Activated naive CD8-positive, alpha-beta T cell treated with anti-CD3 and anti-CD28 coated beads, Interleukin-2, amount 50 U/mL, for 24 hours (primary cell): Measurements from ENCODE around the gene CTAGE1.

Experiments used
- ATAC-seq: fragments of 150-1000 bp; cut with Tn5 transposase; one replicate; pipeline ENCODE4 v1.10.0; 2021
- DNase-seq: peaks from one replicate; pipeline ENCODE4 v3.0.0; 2021
- H3K27ac Mint-ChIP-seq: one replicate; pipeline ENCODE4 v1.8.0; 2021; ENCODE audit warnings: mild to moderate bottlenecking, mixed read lengths
- H3K27me3 Mint-ChIP-seq: one replicate; pipeline ENCODE4 v1.8.0; 2021; ENCODE audit warnings: mixed read lengths
- H3K36me3 Mint-ChIP-seq: one replicate; pipeline ENCODE4 v1.8.0; 2021; ENCODE audit warnings: low read depth, mixed read lengths
- H3K4me1 Mint-ChIP-seq: one replicate; pipeline ENCODE4 v1.8.0; 2021; ENCODE audit warnings: mixed read lengths
- H3K4me3 Mint-ChIP-seq: one replicate; pipeline ENCODE4 v1.8.0; 2021; ENCODE audit warnings: mild to moderate bottlenecking, moderate library complexity, mixed read lengths
- H3K9me3 Mint-ChIP-seq: one replicate; pipeline ENCODE4 v1.8.0; 2021; ENCODE audit warnings: mixed read lengths

Gene CTAGE1

DNA sequence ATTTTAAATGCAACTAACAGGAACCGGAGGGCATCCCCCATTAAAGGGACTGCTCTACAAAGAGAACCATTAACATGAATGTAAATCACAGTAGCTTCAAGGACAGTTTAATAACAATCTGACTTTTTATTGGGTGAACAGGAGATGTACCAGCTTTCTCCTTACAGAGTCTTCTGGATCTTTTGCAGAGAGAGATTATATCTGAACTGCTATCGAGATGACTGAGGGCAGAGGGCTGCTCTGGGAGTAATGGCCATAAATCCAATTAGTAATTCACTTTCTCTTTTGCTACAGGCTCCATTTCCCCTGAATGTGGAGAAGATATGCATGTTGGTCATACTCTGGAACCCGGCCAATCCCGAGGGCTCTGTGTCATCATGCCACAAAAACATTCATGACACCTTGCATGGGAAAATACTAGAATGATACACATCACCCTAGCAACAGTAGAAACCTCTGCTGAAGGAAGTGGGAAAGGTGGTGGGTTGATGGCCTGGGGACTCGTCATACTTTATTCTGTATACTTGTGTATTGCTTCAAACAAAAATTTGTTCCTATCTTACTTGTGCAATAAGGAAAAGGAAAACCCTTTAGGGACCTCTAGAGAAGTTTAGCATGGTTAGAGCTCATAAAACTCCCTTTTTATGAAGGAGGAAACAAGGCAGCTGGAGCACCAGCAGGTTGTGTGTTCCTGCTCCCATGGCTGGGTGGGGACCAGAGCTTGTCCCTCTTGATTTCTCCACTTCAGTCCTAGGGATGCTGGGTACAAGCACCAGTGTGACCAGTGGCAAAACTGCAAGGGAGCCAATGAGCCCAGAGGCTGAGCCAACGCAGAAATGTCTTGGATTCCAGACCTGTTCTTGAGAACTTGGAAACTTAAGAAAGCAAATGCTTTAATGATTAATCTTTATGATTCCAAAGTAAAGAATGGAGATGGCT is 26.0 kb downstream of the CTAGE1 start:
- H3K4me1 Mint-ChIP-seq, result peaks cover 13% of the 10 kb centered on the region
- H3K4me3 Mint-ChIP-seq, result no peak overlapping the region
- ATAC-seq (peak; percentile 87), DNase-seq (peak; percentile 46)
- H3K27me3 Mint-ChIP-seq, result no peaks in the 10 kb centered on the region
- no peaks in the 10 kb centered on the region for H3K9me3 Mint-ChIP-seq
- peak overlapping the region; percentile 7 for H3K27ac Mint-ChIP-seq
- no peaks in the 10 kb centered on the region for H3K36me3 Mint-ChIP-seq

DNA sequence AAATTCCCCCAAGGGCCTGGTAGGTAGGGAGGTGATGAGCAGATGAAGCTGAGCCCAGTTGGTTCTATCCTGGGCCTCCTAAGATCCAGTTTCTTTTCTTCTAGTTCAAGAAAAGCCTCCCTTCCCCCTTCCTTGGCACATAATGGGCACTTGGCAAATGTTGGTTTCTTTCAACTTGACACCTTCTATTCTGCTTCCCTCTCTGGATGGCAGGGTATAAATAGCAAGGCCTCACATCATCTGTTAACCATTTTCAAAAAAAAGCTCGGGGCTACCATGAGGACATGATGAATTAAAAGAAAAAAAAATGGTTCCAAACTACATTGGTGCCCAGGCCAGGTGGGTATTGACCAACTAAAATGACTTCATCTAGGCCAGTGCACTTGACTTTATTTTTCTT is 29.9 kb downstream of the CTAGE1 start:
- Mint-ChIP-seq H3K27ac (no peak overlapping the region), H3K27me3 (no peaks in the 10 kb centered on the region), H3K9me3 (no peaks in the 10 kb centered on the region), H3K4me1 (peaks cover 15% of the 10 kb centered on the region), H3K4me3 (no peak overlapping the region), H3K36me3 (no peaks in the 10 kb centered on the region)
- DNase-seq, result no peak
- no peak for ATAC-seq

DNA sequence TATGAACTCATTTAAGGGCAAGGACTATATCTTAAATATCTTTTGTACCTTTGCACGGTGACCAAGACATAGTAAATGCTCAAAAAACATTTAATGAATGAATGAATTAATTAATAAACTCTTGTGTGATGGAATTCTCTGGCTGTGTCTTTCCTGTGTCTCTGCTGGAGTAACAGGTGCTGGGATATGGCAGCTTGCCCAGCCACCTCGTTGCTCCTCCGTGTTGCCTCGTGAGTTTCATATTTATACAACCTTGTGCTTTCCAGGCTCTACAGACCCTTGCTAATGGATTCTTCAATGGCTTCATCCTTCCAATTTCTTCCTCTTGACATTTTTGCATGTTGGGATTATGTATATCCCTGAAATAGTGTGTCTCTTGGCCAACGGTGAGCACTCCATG is 30.4 kb downstream of the CTAGE1 start:
- DNase-seq (no peak), ATAC-seq (no peak)
- H3K9me3 Mint-ChIP-seq, result no peaks in the 10 kb centered on the region
- H3K27ac Mint-ChIP-seq, result no peak overlapping the region
- H3K4me1 Mint-ChIP-seq, result peaks cover 15% of the 10 kb centered on the region
- no peak overlapping the region for H3K4me3 Mint-ChIP-seq
- H3K36me3 Mint-ChIP-seq, result no peaks in the 10 kb centered on the region
- no peaks in the 10 kb centered on the region for H3K27me3 Mint-ChIP-seq

DNA sequence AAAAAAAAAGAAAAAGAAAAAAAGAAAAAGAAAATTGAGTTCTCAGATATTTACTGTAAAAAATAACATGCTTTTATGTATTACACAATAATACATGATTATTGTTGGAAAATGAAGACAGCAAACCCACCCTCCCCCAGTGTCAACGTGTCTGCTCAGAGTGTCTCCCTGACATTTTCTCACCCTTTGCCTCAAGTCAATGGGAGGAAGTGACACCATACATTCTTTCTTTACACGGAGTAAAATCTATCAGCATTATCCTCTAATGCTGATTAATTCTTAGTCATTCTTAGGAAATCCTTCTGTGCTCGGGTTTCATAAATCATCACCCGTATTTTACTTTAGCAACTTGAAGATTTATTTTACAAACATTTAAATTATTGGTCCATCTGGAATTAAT is 32.0 kb downstream of the CTAGE1 start:
- no peak overlapping the region for H3K27ac Mint-ChIP-seq
- no peaks in the 10 kb centered on the region for H3K27me3 Mint-ChIP-seq
- no peaks in the 10 kb centered on the region for H3K36me3 Mint-ChIP-seq

DNA sequence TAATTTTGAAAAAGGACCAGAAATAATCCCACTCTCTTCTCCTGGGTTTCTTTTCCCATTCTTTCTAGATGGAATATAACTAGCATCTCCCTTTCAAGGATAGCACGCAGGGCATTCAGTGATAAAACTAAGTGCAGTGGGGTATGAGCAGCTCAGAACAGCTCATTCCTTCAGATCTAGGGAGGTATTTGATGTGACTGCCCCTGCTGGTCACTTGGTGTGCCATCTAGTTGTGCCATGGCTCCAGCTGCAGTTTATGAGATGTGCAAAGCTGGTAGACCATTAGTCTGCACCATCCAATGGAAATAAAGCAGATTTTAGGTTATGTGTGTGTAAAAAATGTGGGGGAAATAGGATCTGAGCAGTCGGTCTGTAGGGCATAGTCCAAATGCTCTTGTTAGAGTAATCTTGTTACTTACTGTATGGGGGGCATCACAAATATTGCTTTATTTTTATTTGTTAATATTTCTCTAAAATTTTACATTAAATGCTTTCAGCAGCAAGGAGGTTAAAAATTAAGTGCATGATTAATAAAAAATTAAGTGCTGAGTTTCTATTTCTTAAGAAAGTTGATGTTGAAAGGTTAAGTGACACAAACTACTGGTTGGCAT is 38.9 kb downstream of the CTAGE1 start:
- H3K4me3 Mint-ChIP-seq, result no peak overlapping the region
- no peaks in the 10 kb centered on the region for H3K36me3 Mint-ChIP-seq
- H3K4me1 Mint-ChIP-seq, result no peaks in the 10 kb centered on the region
- no peak overlapping the region for H3K27ac Mint-ChIP-seq
- H3K27me3 Mint-ChIP-seq, result peaks cover 2% of the 10 kb centered on the region
- no peaks in the 10 kb centered on the region for H3K9me3 Mint-ChIP-seq
- DNase-seq, result peak; percentile 3
- ATAC-seq, result no peak

More for the DNA sequence above, 32.0 kb downstream of the CTAGE1 start:
- Mint-ChIP-seq H3K9me3 (no peaks in the 10 kb centered on the region), H3K4me1 (peaks cover 2% of the 10 kb centered on the region), H3K4me3 (no peak overlapping the region)
- DNase-seq (no peak), ATAC-seq (no peak)

DNA sequence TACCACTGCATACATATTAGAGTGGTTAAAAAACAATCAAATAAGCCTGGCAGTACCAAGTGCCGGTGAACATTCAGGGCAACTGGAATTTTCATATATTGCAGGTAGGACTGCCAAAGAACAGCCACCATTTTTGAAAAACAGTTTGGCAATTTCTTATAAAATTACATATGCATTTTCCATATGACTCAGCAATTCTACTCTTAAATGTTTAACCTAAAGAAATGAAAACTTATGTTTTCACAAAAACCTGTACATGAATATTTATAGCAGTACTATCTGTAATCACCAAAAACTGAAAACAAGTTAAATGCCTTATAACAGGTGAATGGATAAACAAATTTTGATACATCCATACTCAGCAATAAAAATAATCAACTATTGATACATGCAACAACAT is 39.9 kb downstream of the CTAGE1 start:
- H3K4me3 Mint-ChIP-seq, result no peak overlapping the region
- peaks cover 2% of the 10 kb centered on the region for H3K27me3 Mint-ChIP-seq
- DNase-seq (no peak), ATAC-seq (no peak)
- no peaks in the 10 kb centered on the region for H3K9me3 Mint-ChIP-seq
- H3K36me3 Mint-ChIP-seq, result no peaks in the 10 kb centered on the region
- H3K27ac Mint-ChIP-seq, result no peak overlapping the region
- no peaks in the 10 kb centered on the region for H3K4me1 Mint-ChIP-seq

DNA sequence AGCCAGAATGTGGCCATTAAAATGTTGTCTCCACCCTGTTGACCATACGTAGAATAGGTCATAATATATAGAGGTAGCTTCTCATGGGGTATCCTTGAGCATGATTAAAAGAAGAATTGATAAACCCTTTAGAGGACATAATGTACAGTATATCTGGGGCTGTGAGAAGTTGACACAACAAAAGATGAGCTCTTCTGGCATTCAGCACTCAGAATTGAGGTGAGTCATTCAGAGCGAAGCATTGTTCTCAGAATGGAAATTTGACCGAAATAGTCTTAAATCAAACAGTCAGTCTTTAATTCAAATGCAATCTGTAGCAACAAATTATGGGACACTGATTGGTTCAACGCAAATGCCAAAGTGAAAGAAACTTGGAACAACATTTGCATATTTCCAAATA is 47.3 kb downstream of the CTAGE1 start:
- Mint-ChIP-seq H3K4me3 (no peak overlapping the region), H3K4me1 (peaks cover 3% of the 10 kb centered on the region), H3K36me3 (no peaks in the 10 kb centered on the region), H3K27ac (no peak overlapping the region), H3K9me3 (no peaks in the 10 kb centered on the region), H3K27me3 (peaks cover 3% of the 10 kb centered on the region)
- DNase-seq (no peak), ATAC-seq (no peak)

DNA sequence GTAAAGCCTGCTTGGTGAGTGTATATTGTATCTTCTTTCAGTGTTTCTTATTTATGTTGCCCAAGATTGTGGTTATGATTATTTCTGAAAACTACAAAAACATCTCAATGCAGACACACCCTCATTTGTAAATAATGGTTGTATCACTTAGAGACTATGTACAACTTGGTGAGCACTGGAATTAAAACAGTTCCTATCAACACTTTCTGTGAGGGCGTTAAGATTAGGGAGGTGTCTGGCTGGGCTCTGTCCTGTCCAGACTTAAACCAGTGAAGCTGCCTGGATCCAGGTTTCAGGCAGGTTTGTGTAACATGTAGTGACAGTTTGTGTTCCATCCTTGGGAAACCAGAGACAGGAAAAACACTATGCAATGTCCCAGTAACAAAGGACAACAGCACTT is 49.7 kb downstream of the CTAGE1 start:
- H3K27ac Mint-ChIP-seq, result no peak overlapping the region
- H3K4me1 Mint-ChIP-seq, result peaks cover 3% of the 10 kb centered on the region
- ATAC-seq, result no peak

DNA sequence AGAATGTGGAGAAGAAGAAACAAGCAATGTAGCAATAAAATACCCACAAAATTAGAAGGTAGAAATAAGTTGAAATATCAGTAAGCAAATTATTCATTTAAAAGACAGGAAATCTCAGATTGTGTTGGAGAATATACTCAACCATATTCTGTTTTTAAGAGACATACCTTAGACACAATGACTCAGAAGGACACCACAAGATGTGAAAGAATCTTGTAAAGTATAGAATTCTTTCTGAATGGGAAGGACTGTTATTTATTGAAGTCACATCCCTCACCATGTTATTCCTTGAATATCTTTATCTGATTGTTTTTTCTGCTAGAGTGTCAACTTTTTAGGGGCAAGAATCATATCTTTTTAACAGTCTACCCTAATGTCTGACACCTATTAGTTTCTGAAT is 50.4 kb downstream of the CTAGE1 start:
- no peak for DNase-seq
- H3K4me3 Mint-ChIP-seq, result no peak overlapping the region

More for the DNA sequence above, 49.7 kb downstream of the CTAGE1 start:
- DNase-seq, result no peak
- Mint-ChIP-seq H3K27me3 (peaks cover 2% of the 10 kb centered on the region), H3K36me3 (no peaks in the 10 kb centered on the region), H3K4me3 (no peak overlapping the region), H3K9me3 (no peaks in the 10 kb centered on the region)

DNA sequence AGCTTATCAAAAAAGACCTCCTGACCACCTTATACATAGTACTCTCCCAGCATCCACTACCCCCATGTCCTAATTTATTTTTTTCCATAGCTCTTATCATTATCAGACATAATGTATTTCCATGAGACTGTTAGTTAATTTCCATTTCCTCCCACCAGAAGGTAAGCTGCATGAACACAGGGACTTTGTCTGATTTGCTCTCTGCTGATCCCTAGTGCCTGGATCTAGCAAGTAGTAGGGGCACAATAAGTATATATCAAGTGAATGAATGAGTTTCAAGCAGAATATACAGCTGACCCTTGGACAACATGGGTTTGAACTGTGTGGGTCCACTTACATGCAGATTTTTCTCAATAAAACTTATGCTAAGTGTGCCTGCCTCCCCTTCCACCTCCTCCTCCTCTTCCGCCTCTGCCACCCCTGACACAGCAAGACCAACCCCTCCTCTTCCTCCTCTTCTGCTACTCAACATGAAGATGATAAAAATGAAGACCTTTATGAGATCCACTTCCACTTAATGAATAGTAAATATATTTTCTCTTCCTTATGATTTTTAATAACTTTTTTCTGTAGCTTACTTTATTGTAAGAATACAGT is 53.8 kb downstream of the CTAGE1 start:
- no peaks in the 10 kb centered on the region for H3K36me3 Mint-ChIP-seq
- ATAC-seq (no peak), DNase-seq (no peak)
- peaks cover 2% of the 10 kb centered on the region for H3K27me3 Mint-ChIP-seq
- no peak overlapping the region for H3K4me3 Mint-ChIP-seq
- no peaks in the 10 kb centered on the region for H3K9me3 Mint-ChIP-seq
- no peak overlapping the region for H3K27ac Mint-ChIP-seq
- H3K4me1 Mint-ChIP-seq, result no peaks in the 10 kb centered on the region

More for the DNA sequence above, 50.4 kb downstream of the CTAGE1 start:
- H3K4me1 Mint-ChIP-seq, result peaks cover 3% of the 10 kb centered on the region
- H3K36me3 Mint-ChIP-seq, result no peaks in the 10 kb centered on the region
- ATAC-seq, result no peak
- peaks cover 2% of the 10 kb centered on the region for H3K27me3 Mint-ChIP-seq
- no peaks in the 10 kb centered on the region for H3K9me3 Mint-ChIP-seq
- H3K27ac Mint-ChIP-seq, result no peak overlapping the region
